Measurements from ENCODE around the gene TMEFF2. TPM values are rescaled to one million over a fixed set of nuclear protein-coding genes. Genes with fewer than 3 reads are reported as not detected.

The TMEFF2 gene
- not detected for total RNA-seq

GRCh38 chr2:192194866-192195547 lies at the start of gene TMEFF2:
Gene TMEFF2 (minus strand): TSS chr2:192194933. CDS start chr2:192194524, 409 bp downstream.
- no peak for DNase-seq (ENCODE audit: extremely low spot score in 2 of 2)

GRCh38 chr2:192243488-192243887 lies 48.8 kb upstream of the TMEFF2 start:
- no peaks in the 10 kb centered on the region for H3K36me3 ChIP-seq
- no peak overlapping the region for H3K27ac ChIP-seq
- DNase-seq (ENCODE audit: extremely low spot score in 2 of 2): no peak
- no peak for TF ChIP-seq CTCF (IDR thresholded peaks at IDR 0.05)
- no peak for TF ChIP-seq POLR2A (IDR thresholded peaks at IDR 0.05)
- TF ChIP-seq POLR2AphosphoS5 (IDR thresholded peaks at IDR 0.05; ENCODE audit: insufficient read depth in 1 of 2, low read depth in 1 of 2): no peak
- no peak overlapping the region for H3K4me3 ChIP-seq
- no peaks in the 10 kb centered on the region for H3K9me3 ChIP-seq
- H3K27me3 ChIP-seq: no peaks in the 10 kb centered on the region
- intact Hi-C loops (cut with DNase I): no loop called here
- no peaks in the 10 kb centered on the region for H3K4me1 ChIP-seq

More at GRCh38 chr2:192194866-192195547, at the start of gene TMEFF2:
- Histone ChIP-seq H3K4me1 (peaks cover 36% of the 10 kb centered on the region), H3K9me3 (no peaks in the 10 kb centered on the region), H3K36me3 (no peaks in the 10 kb centered on the region), H3K4me3 (peak within 1 kb of the TSS; percentile 41 to 47), H3K27ac (no peak within 1 kb of the TSS), H3K27me3 (peaks cover 26% of the 10 kb centered on the region)
- intact Hi-C loops (cut with DNase I): no loop called here
- TF ChIP-seq CTCF (IDR thresholded peaks at IDR 0.05) (no peak), POLR2AphosphoS5 (IDR thresholded peaks at IDR 0.05; ENCODE audit: insufficient read depth in 1 of 2, low read depth in 1 of 2) (no peak), POLR2A (IDR thresholded peaks at IDR 0.05) (no peak)

GRCh38 chr2:192236136-192236535 lies 41.4 kb upstream of the TMEFF2 start:
- no peak for TF ChIP-seq POLR2A (IDR thresholded peaks at IDR 0.05)
- TF ChIP-seq CTCF (IDR thresholded peaks at IDR 0.05): no peak
- no peak for TF ChIP-seq POLR2AphosphoS5 (IDR thresholded peaks at IDR 0.05; ENCODE audit: insufficient read depth in 1 of 2, low read depth in 1 of 2)
- intact Hi-C loops (cut with DNase I): no loop called here
- DNase-seq (ENCODE audit: extremely low spot score in 2 of 2): no peak
- H3K27ac ChIP-seq: no peak overlapping the region
- H3K4me3 ChIP-seq: no peak overlapping the region
- H3K4me1 ChIP-seq: no peaks in the 10 kb centered on the region
- H3K9me3 ChIP-seq: no peaks in the 10 kb centered on the region
- no peaks in the 10 kb centered on the region for H3K36me3 ChIP-seq
- H3K27me3 ChIP-seq: no peaks in the 10 kb centered on the region

- H3K4me3 ChIP-seq: no peak overlapping the region
- no peak for DNase-seq (ENCODE audit: extremely low spot score in 2 of 2)
- no peaks in the 10 kb centered on the region for H3K4me1 ChIP-seq
- no peak overlapping the region for H3K27ac ChIP-seq
- H3K36me3 ChIP-seq: no peaks in the 10 kb centered on the region
- no peak for TF ChIP-seq CTCF (IDR thresholded peaks at IDR 0.05)
- TF ChIP-seq POLR2AphosphoS5 (IDR thresholded peaks at IDR 0.05; ENCODE audit: insufficient read depth in 1 of 2, low read depth in 1 of 2): no peak
- TF ChIP-seq POLR2A (IDR thresholded peaks at IDR 0.05): no peak
- no peaks in the 10 kb centered on the region for H3K9me3 ChIP-seq
- intact Hi-C loops (cut with DNase I): no loop called here
- no peaks in the 10 kb centered on the region for H3K27me3 ChIP-seq
Measured at GRCh38 chr2:192230889-192231453, 36.2 kb upstream of the TMEFF2 start.

- intact Hi-C loops (cut with DNase I): no loop called here
- Histone ChIP-seq H3K27ac (no peak overlapping the region), H3K4me3 (no peak overlapping the region), H3K36me3 (no peaks in the 10 kb centered on the region), H3K4me1 (no peaks in the 10 kb centered on the region), H3K9me3 (no peaks in the 10 kb centered on the region), H3K27me3 (no peaks in the 10 kb centered on the region)
- no peak for DNase-seq (ENCODE audit: extremely low spot score in 2 of 2)
- TF ChIP-seq POLR2A (IDR thresholded peaks at IDR 0.05): no peak
- TF ChIP-seq CTCF (IDR thresholded peaks at IDR 0.05): no peak
- TF ChIP-seq POLR2AphosphoS5 (IDR thresholded peaks at IDR 0.05; ENCODE audit: insufficient read depth in 1 of 2, low read depth in 1 of 2): no peak
Measured at GRCh38 chr2:192228685-192229084, 34.0 kb upstream of the TMEFF2 start.
